ENCODE results near the gene HCAR2. TPM values are rescaled to one million over a fixed set of nuclear protein-coding genes. Genes with fewer than 3 reads are reported as not detected.

HCAR2 gene
- total and polyA plus RNA-seq, 2 of the 13 experiments (the other 11 are each of a cell fraction or from before 2014, with no cell fraction given) = 0.09 to 5.6 TPM

DNA sequence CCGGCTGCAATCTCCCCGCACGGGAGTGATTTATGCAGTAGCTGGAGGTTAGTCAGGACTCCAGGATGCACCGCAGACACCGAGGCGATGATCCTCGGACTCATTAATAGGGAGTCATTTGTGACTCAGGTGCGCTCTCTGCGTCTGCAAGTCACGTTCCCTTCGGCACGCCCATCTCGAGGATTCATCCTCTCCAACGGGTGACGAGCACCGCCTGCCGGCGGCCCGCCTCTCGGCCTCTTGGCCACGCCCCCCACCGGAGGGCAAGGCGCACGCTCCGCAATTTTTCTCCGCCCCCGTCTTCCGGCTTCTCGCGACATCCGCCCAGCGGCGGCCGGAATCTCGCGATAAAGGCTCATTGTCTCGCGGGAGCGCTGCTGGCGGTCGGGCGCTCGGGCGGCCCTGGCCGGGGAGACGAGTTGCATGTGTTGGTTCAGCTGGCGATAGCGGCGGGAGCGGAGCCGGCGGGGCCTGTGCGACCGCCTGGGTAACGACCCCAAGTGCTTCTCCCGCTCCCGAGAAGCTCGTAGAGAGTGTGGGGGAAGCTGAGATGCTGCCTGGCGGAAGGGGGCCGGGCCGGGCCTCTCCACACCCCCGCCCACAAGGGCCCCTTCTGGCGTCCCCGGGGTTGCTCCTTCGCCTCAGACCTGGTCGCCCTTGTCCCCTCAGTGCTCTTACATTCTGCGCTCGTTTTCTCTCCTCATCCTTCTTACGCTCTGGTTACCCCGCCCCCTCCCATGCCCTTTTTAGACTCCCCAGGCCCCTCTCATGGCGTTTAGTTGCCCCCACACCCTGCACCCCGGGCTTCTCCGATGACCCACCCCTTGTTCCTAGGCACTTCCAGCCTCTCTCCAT lies 49.5 kb upstream of the HCAR2 start, which contains the start of gene DENR (continued):
- no peak; the same call in 1 of the 2 replicates for TF ChIP-seq HMG20B (CRISPR knock-in tag; conservative IDR thresholded peaks at IDR 0.05)
- peak; percentile 63 for TF ChIP-seq AGO1 (IDR thresholded peaks at IDR 0.05; ENCODE audit: low read depth, low read length, poor library complexity, severe bottlenecking)
- TF ChIP-seq ZNF878 (CRISPR knock-in tag; IDR thresholded peaks at IDR 0.05) = peak; percentile 88; the same call in 1 of the 2 replicates
- TF ChIP-seq ZBTB37 (CRISPR knock-in tag; IDR thresholded peaks at IDR 0.05) = no peak; the same call in 1 of the 2 replicates
- peak; percentile 77; the same call in 1 of the 2 replicates for TF ChIP-seq EEA1 (CRISPR knock-in tag; IDR thresholded peaks at IDR 0.05; ENCODE audit: borderline replicate concordance)
- TF ChIP-seq STAT5B (CRISPR knock-in tag; IDR thresholded peaks at IDR 0.05) = no peak
- TF ChIP-seq MLLT10 (CRISPR knock-in tag; IDR thresholded peaks at IDR 0.05) = no peak
- TF ChIP-seq NR2F2 (IDR thresholded peaks at IDR 0.05; ENCODE audit: borderline replicate concordance, low read depth) = no peak; the same call in 1 of the 2 replicates
- TF ChIP-seq ZNF180 (CRISPR knock-in tag; IDR thresholded peaks at IDR 0.05; ENCODE audit: borderline replicate concordance, low read depth) = no peak; the same call in 1 of the 2 replicates
- no peak for TF ChIP-seq PHF21A (CRISPR knock-in tag; IDR thresholded peaks at IDR 0.05)
- no peak for TF ChIP-seq ZNF550 (CRISPR knock-in tag; IDR thresholded peaks at IDR 0.05; ENCODE audit: borderline replicate concordance)
- TF ChIP-seq ESRRA (CRISPR knock-in tag; IDR thresholded peaks at IDR 0.05; ENCODE audit: low read depth) = peak; percentile 64; the same call in 1 of the 2 replicates
- TF ChIP-seq, protein P1, sequence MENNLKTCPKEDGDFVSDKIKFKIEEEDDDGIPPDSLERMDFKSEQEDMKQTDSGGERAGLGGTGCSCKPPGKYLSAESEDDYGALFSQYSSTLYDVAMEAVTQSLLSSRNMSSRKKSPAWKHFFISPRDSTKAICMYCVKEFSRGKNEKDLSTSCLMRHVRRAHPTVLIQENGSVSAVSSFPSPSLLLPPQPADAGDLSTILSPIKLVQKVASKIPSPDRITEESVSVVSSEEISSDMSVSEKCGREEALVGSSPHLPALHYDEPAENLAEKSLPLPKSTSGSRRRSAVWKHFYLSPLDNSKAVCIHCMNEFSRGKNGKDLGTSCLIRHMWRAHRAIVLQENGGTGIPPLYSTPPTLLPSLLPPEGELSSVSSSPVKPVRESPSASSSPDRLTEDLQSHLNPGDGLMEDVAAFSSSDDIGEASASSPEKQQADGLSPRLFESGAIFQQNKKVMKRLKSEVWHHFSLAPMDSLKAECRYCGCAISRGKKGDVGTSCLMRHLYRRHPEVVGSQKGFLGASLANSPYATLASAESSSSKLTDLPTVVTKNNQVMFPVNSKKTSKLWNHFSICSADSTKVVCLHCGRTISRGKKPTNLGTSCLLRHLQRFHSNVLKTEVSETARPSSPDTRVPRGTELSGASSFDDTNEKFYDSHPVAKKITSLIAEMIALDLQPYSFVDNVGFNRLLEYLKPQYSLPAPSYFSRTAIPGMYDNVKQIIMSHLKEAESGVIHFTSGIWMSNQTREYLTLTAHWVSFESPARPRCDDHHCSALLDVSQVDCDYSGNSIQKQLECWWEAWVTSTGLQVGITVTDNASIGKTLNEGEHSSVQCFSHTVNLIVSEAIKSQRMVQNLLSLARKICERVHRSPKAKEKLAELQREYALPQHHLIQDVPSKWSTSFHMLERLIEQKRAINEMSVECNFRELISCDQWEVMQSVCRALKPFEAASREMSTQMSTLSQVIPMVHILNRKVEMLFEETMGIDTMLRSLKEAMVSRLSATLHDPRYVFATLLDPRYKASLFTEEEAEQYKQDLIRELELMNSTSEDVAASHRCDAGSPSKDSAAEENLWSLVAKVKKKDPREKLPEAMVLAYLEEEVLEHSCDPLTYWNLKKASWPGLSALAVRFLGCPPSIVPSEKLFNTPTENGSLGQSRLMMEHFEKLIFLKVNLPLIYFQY (CRISPR knock-in tag; IDR thresholded peaks at IDR 0.05; ENCODE audit: borderline replicate concordance) = no peak
- TF ChIP-seq, protein P2, sequence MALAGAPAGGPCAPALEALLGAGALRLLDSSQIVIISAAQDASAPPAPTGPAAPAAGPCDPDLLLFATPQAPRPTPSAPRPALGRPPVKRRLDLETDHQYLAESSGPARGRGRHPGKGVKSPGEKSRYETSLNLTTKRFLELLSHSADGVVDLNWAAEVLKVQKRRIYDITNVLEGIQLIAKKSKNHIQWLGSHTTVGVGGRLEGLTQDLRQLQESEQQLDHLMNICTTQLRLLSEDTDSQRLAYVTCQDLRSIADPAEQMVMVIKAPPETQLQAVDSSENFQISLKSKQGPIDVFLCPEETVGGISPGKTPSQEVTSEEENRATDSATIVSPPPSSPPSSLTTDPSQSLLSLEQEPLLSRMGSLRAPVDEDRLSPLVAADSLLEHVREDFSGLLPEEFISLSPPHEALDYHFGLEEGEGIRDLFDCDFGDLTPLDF (CRISPR knock-in tag; IDR thresholded peaks at IDR 0.05) = peak; percentile 77
- peak; percentile 74; the same call in 1 of the 2 replicates for TF ChIP-seq MEIS2 (CRISPR knock-in tag; IDR thresholded peaks at IDR 0.05)
- TF ChIP-seq GATAD2A (CRISPR knock-in tag; IDR thresholded peaks at IDR 0.05) = peak; percentile 58
- TF ChIP-seq ZNF263 (CRISPR knock-in tag; IDR thresholded peaks at IDR 0.05) = peak; percentile 55
- TF ChIP-seq ZNF567 (CRISPR knock-in tag; IDR thresholded peaks at IDR 0.05; ENCODE audit: borderline replicate concordance) = peak; percentile 88; the same call in 1 of the 2 replicates
- TF ChIP-seq MXI1 (IDR thresholded peaks at IDR 0.05; ENCODE audit: borderline replicate concordance, low read depth, low read length) = peak; percentile 99
- no peak for TF ChIP-seq SRF (IDR thresholded peaks at IDR 0.05; ENCODE audit: low read depth, low read length)
- TF ChIP-seq ZNF562 (CRISPR knock-in tag; IDR thresholded peaks at IDR 0.05; ENCODE audit: borderline replicate concordance) = no peak
- TF ChIP-seq PRPF4 (IDR thresholded peaks at IDR 0.05; ENCODE audit: low read depth, low read length, poor library complexity, severe bottlenecking) = no peak
